Gastroesophageal sphincter (tissue), 3 donors: ENCODE measurements around the gene UGP2.

ENCODE experiments used
- CTCF ChIP-seq, 4 experiments: fragments of 200-600 bp in 2 of 4; fragments of 450-650 bp in 2 of 4; sonication (generic) in 1 of 4; IDR thresholded peaks; one replicate each; pipeline ENCODE4 v1.5.1; 2017 to 2019; ENCODE audit warnings: antibody characterized with exemption in 4 of 4, mild to moderate bottlenecking in 2 of 4, moderate library complexity in 2 of 4
- POLR2AphosphoS5 ChIP-seq: sonication (generic); formaldehyde crosslinking; IDR thresholded peaks from one replicate; pipeline ENCODE4 v1.6.1; 2017; ENCODE audit warnings: antibody characterized with exemption

GRCh38 chr2:63874204-63875130 lies 32.8 kb downstream of the UGP2 start:
- TF ChIP-seq CTCF (IDR thresholded peaks at IDR 0.05), result no peak
- TF ChIP-seq POLR2AphosphoS5, result no peak
